ENCODE data around the gene RNF141. TPM values are rescaled to one million over a fixed set of nuclear protein-coding genes. Genes with fewer than 3 reads are reported as not detected.

Gene RNF141
- total RNA-seq, 1 experiment from 2014 or later = 74.8 TPM

- H3K4me3 Mint-ChIP-seq (ENCODE audit: unreplicated experiment) = no peak overlapping the region
- Histone ChIP-seq H3K4me1 (no peaks in the 10 kb centered on the region), H3K27me3 (replicated peaks; ENCODE audit: control insufficient read depth, insufficient read depth, low read length) (no peaks in the 10 kb centered on the region), H3K36me3 (ENCODE audit: control insufficient read depth, insufficient read depth, low read length) (no peaks in the 10 kb centered on the region), H3K9me3 (no peaks in the 10 kb centered on the region), H3K4me3 (ENCODE audit: low read depth, low read length) (no peak overlapping the region)
- DNase-seq = no peak
- TF ChIP-seq CTCF (IDR thresholded peaks at IDR 0.05; ENCODE audit: insufficient read depth in 1 of 2, low read depth in 1 of 2, low read length in 1 of 2, severe bottlenecking in 1 of 2, unreplicated experiment in 1 of 2) = no peak
- BruUV-seq (replicated peaks) = no TSS peak
- no peaks in the 10 kb centered on the region for H3K27me3 Mint-ChIP-seq (ENCODE audit: insufficient read depth, unreplicated experiment)
- ChIA-PET POLR2A (no interaction called here), CTCF (no interaction called here)
- H3K9me3 Mint-ChIP-seq (ENCODE audit: unreplicated experiment) = no peaks in the 10 kb centered on the region
- H3K36me3 Mint-ChIP-seq (ENCODE audit: insufficient read depth, unreplicated experiment) = no peaks in the 10 kb centered on the region
- no peak overlapping the region for H3K27ac Mint-ChIP-seq (ENCODE audit: unreplicated experiment)
- H3K4me1 Mint-ChIP-seq (ENCODE audit: low read depth, unreplicated experiment) = no peaks in the 10 kb centered on the region
- intact Hi-C loops (cut with micrococcal nuclease; ENCODE audit: unreplicated experiment) = no loop called here
Measured at GRCh38 chr11:10499874-10500601, 40.9 kb downstream of the RNF141 start.

GRCh38 chr11:10499452-10499851, 41.5 kb downstream of the RNF141 start:
- Histone ChIP-seq H3K36me3 (ENCODE audit: control insufficient read depth, insufficient read depth, low read length) (no peaks in the 10 kb centered on the region), H3K4me3 (ENCODE audit: low read depth, low read length) (no peak overlapping the region), H3K4me1 (no peaks in the 10 kb centered on the region), H3K9me3 (no peaks in the 10 kb centered on the region), H3K27me3 (replicated peaks; ENCODE audit: control insufficient read depth, insufficient read depth, low read length) (no peaks in the 10 kb centered on the region)
- TF ChIP-seq CTCF (IDR thresholded peaks at IDR 0.05; ENCODE audit: insufficient read depth in 1 of 2, low read depth in 1 of 2, low read length in 1 of 2, severe bottlenecking in 1 of 2, unreplicated experiment in 1 of 2) = no peak
- no peaks in the 10 kb centered on the region for H3K36me3 Mint-ChIP-seq (ENCODE audit: insufficient read depth, unreplicated experiment)
- BruUV-seq (replicated peaks) = no TSS peak
- no peak overlapping the region for H3K27ac Mint-ChIP-seq (ENCODE audit: unreplicated experiment)
- intact Hi-C loops (cut with micrococcal nuclease; ENCODE audit: unreplicated experiment) = no loop called here
- no peak overlapping the region for H3K4me3 Mint-ChIP-seq (ENCODE audit: unreplicated experiment)
- no peaks in the 10 kb centered on the region for H3K4me1 Mint-ChIP-seq (ENCODE audit: low read depth, unreplicated experiment)
- ChIA-PET CTCF (no interaction called here), POLR2A (no interaction called here)
- no peaks in the 10 kb centered on the region for H3K27me3 Mint-ChIP-seq (ENCODE audit: insufficient read depth, unreplicated experiment)
- no peaks in the 10 kb centered on the region for H3K9me3 Mint-ChIP-seq (ENCODE audit: unreplicated experiment)
- no peak for DNase-seq

- intact Hi-C loops (cut with micrococcal nuclease; ENCODE audit: unreplicated experiment) = no loop called here
- no TSS peak for BruUV-seq (replicated peaks)
- Mint-ChIP-seq H3K4me1 (ENCODE audit: low read depth, unreplicated experiment) (no peaks in the 10 kb centered on the region), H3K4me3 (ENCODE audit: unreplicated experiment) (no peak overlapping the region), H3K9me3 (ENCODE audit: unreplicated experiment) (no peaks in the 10 kb centered on the region), H3K27me3 (ENCODE audit: insufficient read depth, unreplicated experiment) (no peaks in the 10 kb centered on the region), H3K36me3 (ENCODE audit: insufficient read depth, unreplicated experiment) (no peaks in the 10 kb centered on the region), H3K27ac (ENCODE audit: unreplicated experiment) (no peak overlapping the region)
- ChIA-PET POLR2A (no interaction called here), CTCF (no interaction called here)
- Histone ChIP-seq H3K4me3 (ENCODE audit: low read depth, low read length) (no peak overlapping the region), H3K27me3 (replicated peaks; ENCODE audit: control insufficient read depth, insufficient read depth, low read length) (no peaks in the 10 kb centered on the region), H3K36me3 (ENCODE audit: control insufficient read depth, insufficient read depth, low read length) (no peaks in the 10 kb centered on the region), H3K4me1 (no peaks in the 10 kb centered on the region), H3K9me3 (no peaks in the 10 kb centered on the region)
- no peak for DNase-seq
- no peak for TF ChIP-seq CTCF (IDR thresholded peaks at IDR 0.05; ENCODE audit: insufficient read depth in 1 of 2, low read depth in 1 of 2, low read length in 1 of 2, severe bottlenecking in 1 of 2, unreplicated experiment in 1 of 2)
Measured at GRCh38 chr11:10498426-10499250, 42.3 kb downstream of the RNF141 start.

Data from Caco-2 (cell line).